Endothelial cell of umbilical vein (primary cell): ENCODE results near the gene APMAP. TPM values are rescaled to one million over a fixed set of nuclear protein-coding genes. Genes with fewer than 3 reads are reported as not detected.

Experiments used
- BruUV-seq: library from RNA; stranded (reverse); fragments of 400-500 nt; replicated peaks from 2 replicates; lab custom pipeline; 2021; lab: Mats Ljungman, UMichigan
- CTCF ChIA-PET: fragments of 300-600, 350-600 bp; sonication (Branson Sonifier 250); formaldehyde crosslinking; loops from one replicate; lab custom pipeline; 2021; ENCODE audit warnings: antibody characterized with exemption, inconsistent platforms; lab: Charles Lee
- POLR2A ChIA-PET: fragments of 300-600, 350-600 bp; sonication (Branson Sonifier 250); formaldehyde crosslinking; loops from one replicate; lab custom pipeline; 2021; ENCODE audit warnings: antibody characterized with exemption, inconsistent platforms; lab: Charles Lee
- DNase-seq: peaks from one replicate; pipeline ENCODE4 v3.0.0-alpha.2; 2011; ENCODE audit warnings: low read depth, low spot score
- FAIRE-seq: peaks from 2 replicates; lab custom pipeline; 2011; peaks lifted over from hg19 to GRCh38; lab: Jason Lieb, UNC
- H2AFZ ChIP-seq: 2 replicates; pipeline ENCODE4 v1.6.0; 2012; ENCODE audit warnings: low read depth, low read length, control low read depth, inconsistent platforms
- H3K27ac ChIP-seq: 2 replicates; pipeline ENCODE4 v1.5.1; 2011; ENCODE audit warnings: low read depth, mild to moderate bottlenecking, control low read depth, low read length, moderate library complexity; ENCODE audit not compliant: insufficient read depth
- H3K27me3 ChIP-seq, 2 experiments: 2 replicates each; pipeline versions ENCODE4 v1.6.0 to v1.6.1; 2011; ENCODE audit warnings: low read length in 2 of 2, mixed read lengths in 1 of 2; ENCODE audit not compliant: control insufficient read depth in 2 of 2, insufficient read depth in 2 of 2
- H3K36me3 ChIP-seq, 2 experiments: 2 replicates in 1 of 2; 3 replicates in 1 of 2; pipeline ENCODE4 v1.5.1; 2011; ENCODE audit warnings: low read length in 2 of 2, mild to moderate bottlenecking in 1 of 2, moderate library complexity in 1 of 2; ENCODE audit not compliant: control insufficient read depth in 2 of 2, insufficient read depth in 2 of 2; ENCODE audit errors: extremely low read depth in 1 of 2
- H3K4me1 ChIP-seq: 3 replicates; pipeline ENCODE4 v1.5.1; 2011; ENCODE audit warnings: mild to moderate bottlenecking, low read length; ENCODE audit not compliant: control insufficient read depth, insufficient read depth; ENCODE audit errors: extremely low read depth
- H3K4me2 ChIP-seq: 2 replicates; pipeline ENCODE4 v1.6.1; 2011; ENCODE audit warnings: low read length, control low read depth, mixed read lengths; ENCODE audit not compliant: insufficient read depth
- H3K4me3 ChIP-seq, 3 experiments: fragments of 200-600 bp in 1 of 3; sonication (generic), shearing (Covaris generic) in 1 of 3; replicated peaks in 1 of 3; 2 replicates each; pipeline ENCODE4 v1.5.1; 2011 to 2016; ENCODE audit warnings: control low read depth in 3 of 3, low read length in 3 of 3, mild to moderate bottlenecking in 2 of 3, inconsistent platforms in 1 of 3, low read depth in 1 of 3, moderate library complexity in 1 of 3; ENCODE audit not compliant: insufficient read depth in 1 of 3
- H3K79me2 ChIP-seq: 2 replicates; pipeline ENCODE4 v1.6.0; 2012; ENCODE audit warnings: low read length, inconsistent platforms; ENCODE audit not compliant: control insufficient read depth, insufficient read depth
- H3K9ac ChIP-seq: replicated peaks from 2 replicates; pipeline ENCODE3; 2011; ENCODE audit warnings: low read length, control low read depth; ENCODE audit not compliant: insufficient read depth; ENCODE audit errors: extremely low read depth
- H3K9me1 ChIP-seq: replicated peaks from 3 replicates; pipeline ENCODE4 v1.6.0; 2011; ENCODE audit warnings: mild to moderate bottlenecking, low read length; ENCODE audit not compliant: control insufficient read depth, insufficient read depth; ENCODE audit errors: extremely low read depth
- H3K9me3 ChIP-seq: replicated peaks from 2 replicates; pipeline ENCODE4 v1.5.1; 2012; ENCODE audit warnings: low read length, inconsistent platforms; ENCODE audit not compliant: control insufficient read depth, insufficient read depth
- H4K20me1 ChIP-seq: replicated peaks from 2 replicates; pipeline ENCODE3; 2011; ENCODE audit warnings: mild to moderate bottlenecking, low read length; ENCODE audit not compliant: control insufficient read depth, insufficient read depth; ENCODE audit errors: extremely low read depth
- EZH2 ChIP-seq: IDR thresholded peaks from 2 replicates; pipeline ENCODE4 v1.6.1; 2012; ENCODE audit warnings: borderline replicate concordance, low read depth, mild to moderate bottlenecking, moderate library complexity, low read length, inconsistent platforms; ENCODE audit not compliant: severe bottlenecking
- FOS ChIP-seq: IDR thresholded peaks from 2 replicates; pipeline ENCODE4 v1.6.1; 2011; ENCODE audit warnings: mild to moderate bottlenecking, low read length, moderate library complexity, borderline replicate concordance; ENCODE audit not compliant: insufficient read depth
- GATA2 ChIP-seq: IDR thresholded peaks from 2 replicates; pipeline ENCODE4 v1.7.0; 2011; ENCODE audit warnings: low read depth, mild to moderate bottlenecking, moderate library complexity, mixed read lengths, low read length; ENCODE audit not compliant: insufficient read length, insufficient read depth
- JUN ChIP-seq: IDR thresholded peaks from 2 replicates; pipeline ENCODE4 v1.6.1; 2011; ENCODE audit warnings: borderline replicate concordance, low read depth; ENCODE audit not compliant: insufficient read length, insufficient read depth
- MYC ChIP-seq: IDR thresholded peaks from one replicate; pipeline ENCODE4 v1.6.1; 2011; ENCODE audit warnings: mild to moderate bottlenecking, low read depth, low read length
- POLR2A ChIP-seq: IDR thresholded peaks from 2 replicates; pipeline ENCODE4 v1.6.1; 2012; ENCODE audit warnings: low read depth, mild to moderate bottlenecking, control low read depth, low read length
- POLR2AphosphoS5 ChIP-seq: IDR thresholded peaks from 2 replicates; pipeline ENCODE4 v1.6.1; 2012; ENCODE audit warnings: low read depth, mild to moderate bottlenecking, control low read depth, low read length, moderate library complexity; ENCODE audit not compliant: insufficient read depth
- dilution Hi-C: fragments of 300-500 bp; cut with MboI; formaldehyde crosslinking; loops from one replicate; pipeline ENCODE4 v1.15.0; 2019; ENCODE audit warnings: low sequenced_read_pairs; ENCODE audit not compliant: extremely low pct_ligation_motif_present
- intact Hi-C: fragments of 100-400 bp; cut with micrococcal nuclease; formaldehyde crosslinking; loops from one replicate; pipeline ENCODE4 v1.10.0; 2022
- polyA plus RNA-seq, 4 experiments: library from polyadenylated mRNA; depleted of rRNA in 3 of 4; stranded (reverse) in 3 of 4; unstranded in 1 of 4; fragments of >200 nt; gene quantifications; 2 replicates each; pipeline versions ENCODE4 v1.2.1 to v1.2.3, GENCODE V29; 2011 to 2012; ENCODE audit warnings: missing spikeins in 1 of 4
- total RNA-seq: library from RNA; stranded (reverse); gene quantifications from 2 replicates; pipeline ENCODE4 v1.2.3, GENCODE V29; 2021
- TF ChIP-seq, protein P1 (sequence below): IDR thresholded peaks from 2 replicates; pipeline ENCODE4 v1.6.1; 2011; ENCODE audit not compliant: insufficient read depth, insufficient read length
- TF ChIP-seq, protein P2 (sequence below), 2 donors: IDR thresholded peaks; 1 replicate in 1 of 2; 2 replicates in 1 of 2; pipeline ENCODE4 v1.5.1; 2011; ENCODE audit warnings: low read length in 2 of 2, mild to moderate bottlenecking in 2 of 2, moderate library complexity in 2 of 2, control low read depth in 1 of 2, inconsistent platforms in 1 of 2, low read depth in 1 of 2; ENCODE audit not compliant: insufficient read depth in 1 of 2; ENCODE audit errors: extremely low read depth in 1 of 2

Gene APMAP
- total and polyA plus RNA-seq, 2 donors (not counting 3 experiments of a cell fraction or from before 2014, with no cell fraction given): 80.7 to 110 TPM

DNA sequence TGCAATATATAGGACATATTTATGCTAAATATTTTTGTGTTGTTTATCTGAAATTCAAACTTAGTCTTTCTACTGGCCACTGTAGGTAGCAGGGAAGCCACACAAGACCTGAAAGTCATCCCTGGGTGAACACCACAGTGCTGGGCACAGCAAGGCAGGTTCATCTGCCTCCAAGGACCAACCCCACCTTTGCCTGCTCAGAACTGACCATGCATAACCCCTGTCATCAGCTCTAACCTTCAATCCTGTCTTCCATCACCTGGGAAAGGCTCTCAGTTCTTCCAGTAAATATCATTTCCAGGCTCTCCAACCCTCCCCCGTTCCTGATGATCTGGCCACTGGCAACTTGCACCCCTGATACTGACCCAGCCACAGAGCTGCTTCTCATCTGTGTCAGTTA, 76.1 kb downstream of the APMAP start:
- H3K27ac ChIP-seq: no peak overlapping the region
- TF ChIP-seq FOS (no peak), EZH2 (no peak), GATA2 (no peak), MYC (no peak), JUN (no peak), POLR2AphosphoS5 (no peak), POLR2A (no peak)
- TF ChIP-seq, protein P1, sequence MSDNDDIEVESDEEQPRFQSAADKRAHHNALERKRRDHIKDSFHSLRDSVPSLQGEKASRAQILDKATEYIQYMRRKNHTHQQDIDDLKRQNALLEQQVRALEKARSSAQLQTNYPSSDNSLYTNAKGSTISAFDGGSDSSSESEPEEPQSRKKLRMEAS: no peak
- TF ChIP-seq, protein P2, sequence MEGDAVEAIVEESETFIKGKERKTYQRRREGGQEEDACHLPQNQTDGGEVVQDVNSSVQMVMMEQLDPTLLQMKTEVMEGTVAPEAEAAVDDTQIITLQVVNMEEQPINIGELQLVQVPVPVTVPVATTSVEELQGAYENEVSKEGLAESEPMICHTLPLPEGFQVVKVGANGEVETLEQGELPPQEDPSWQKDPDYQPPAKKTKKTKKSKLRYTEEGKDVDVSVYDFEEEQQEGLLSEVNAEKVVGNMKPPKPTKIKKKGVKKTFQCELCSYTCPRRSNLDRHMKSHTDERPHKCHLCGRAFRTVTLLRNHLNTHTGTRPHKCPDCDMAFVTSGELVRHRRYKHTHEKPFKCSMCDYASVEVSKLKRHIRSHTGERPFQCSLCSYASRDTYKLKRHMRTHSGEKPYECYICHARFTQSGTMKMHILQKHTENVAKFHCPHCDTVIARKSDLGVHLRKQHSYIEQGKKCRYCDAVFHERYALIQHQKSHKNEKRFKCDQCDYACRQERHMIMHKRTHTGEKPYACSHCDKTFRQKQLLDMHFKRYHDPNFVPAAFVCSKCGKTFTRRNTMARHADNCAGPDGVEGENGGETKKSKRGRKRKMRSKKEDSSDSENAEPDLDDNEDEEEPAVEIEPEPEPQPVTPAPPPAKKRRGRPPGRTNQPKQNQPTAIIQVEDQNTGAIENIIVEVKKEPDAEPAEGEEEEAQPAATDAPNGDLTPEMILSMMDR (IDR thresholded peaks at IDR 0.05; ENCODE audit: extremely low read depth in 1 of 2, insufficient read depth in 1 of 2, low read depth in 1 of 2, low read length in 2 of 2): no peak
- no peaks in the 10 kb centered on the region for H3K79me2 ChIP-seq
- BruUV-seq: no TSS peak
- no peak overlapping the region for H2AFZ ChIP-seq
- POLR2A ChIA-PET: no interaction called here
- no peaks in the 10 kb centered on the region for H3K36me3 ChIP-seq
- H3K4me1 ChIP-seq: no peaks in the 10 kb centered on the region
- intact Hi-C loops (loop anchor here (5.0 kb wide), 1 partner anchor 919 kb away; no protein-coding TSS in a partner anchor), dilution Hi-C loops (no loop called here)
- no peak for FAIRE-seq
- no peaks in the 10 kb centered on the region for H4K20me1 ChIP-seq
- CTCF ChIA-PET: interaction anchor here (7.8 kb wide), 1 partner anchor 978 kb away, joined by 120 read pairs; no protein-coding TSS in a partner anchor
- no peaks in the 10 kb centered on the region for H3K9me1 ChIP-seq
- H3K4me2 ChIP-seq: no peak overlapping the region
- no peak overlapping the region for H3K9ac ChIP-seq
- no peaks in the 10 kb centered on the region for H3K27me3 ChIP-seq
- DNase-seq: no peak
- H3K9me3 ChIP-seq: no peaks in the 10 kb centered on the region
- no peak overlapping the region for H3K4me3 ChIP-seq
